HCT116 (cell line): ENCODE measurements around the gene AOPEP. TPM values are rescaled to one million over a fixed set of nuclear protein-coding genes. Genes with fewer than 3 reads are reported as not detected.

Source experiments
- ATAC-seq: fragments of 200-7000 bp; cut with Tn5 transposase; 2 replicates; pipeline ENCODE4 v1.9.1; 2020; ENCODE audit warnings: mild to moderate bottlenecking, moderate library complexity
- BruUV-seq: library from RNA; stranded (reverse); fragments of 400-500 nt; replicated peaks from 2 replicates; lab custom pipeline; 2021; lab: Mats Ljungman, UMichigan
- CTCF ChIA-PET: fragments of 300-600 bp; sonication (Branson Sonifier 250); formaldehyde crosslinking; loops from one replicate; lab custom pipeline; 2021; ENCODE audit warnings: antibody characterized with exemption; lab: Charles Lee
- POLR2A ChIA-PET: fragments of 300-600, 350-600 bp; sonication (Branson Sonifier 250); formaldehyde crosslinking; loops from one replicate; lab custom pipeline; 2021; ENCODE audit warnings: antibody characterized with exemption; lab: Charles Lee
- RAD21 ChIA-PET, 2 experiments: fragments of 300-600 bp; sonication (Branson Sonifier 250); formaldehyde crosslinking; loops; one replicate each; lab custom pipeline; 2023; ENCODE audit warnings: low total read pairs in 2 of 2; ENCODE audit not compliant: uncharacterized antibody in 2 of 2, unreplicated experiment in 2 of 2, low non-redundant PET in 1 of 2; lab: Charles Lee
- DNase-seq: peaks from one replicate; pipeline ENCODE4 v3.0.0-alpha.2; 2010; ENCODE audit warnings: low read depth, low spot score
- H2AFZ ChIP-seq: fragments of 200-600 bp; shearing (Covaris generic), sonication (generic); 2 replicates; pipeline ENCODE4 v1.6.1; 2017; ENCODE audit warnings: low read depth, mixed run types, mixed read lengths, antibody characterized with exemption, low read length; ENCODE audit not compliant: poor library complexity, severe bottlenecking
- H3K27ac ChIP-seq: 2 replicates; pipeline ENCODE4 v1.5.1; 2012; ENCODE audit warnings: low read depth, low read length
- H3K27me3 ChIP-seq: fragments of 200-600 bp; sonication (generic); 2 replicates; pipeline ENCODE4 v1.6.1; 2016; ENCODE audit warnings: mixed run types, low read length, mixed read lengths; ENCODE audit not compliant: insufficient read depth
- H3K36me3 ChIP-seq, 2 experiments: fragments of 200-500 bp in 1 of 2; fragments of 200-600 bp in 1 of 2; sonication (Bioruptor generic) in 1 of 2; sonication (generic) in 1 of 2; 2 replicates each; pipeline versions ENCODE4 v1.5.1 to v1.6.1; 2014 to 2016; ENCODE audit warnings: low read length in 2 of 2, inconsistent platforms in 1 of 2, mixed read lengths in 1 of 2, mixed run types in 1 of 2; ENCODE audit not compliant: insufficient read depth in 2 of 2, control insufficient read depth in 1 of 2
- H3K4me1 ChIP-seq, 2 experiments: fragments of 200-600 bp in 1 of 2; sonication (generic) in 1 of 2; 2 replicates each; pipeline versions ENCODE4 v1.5.1 to v1.6.1; 2012 to 2017; ENCODE audit warnings: low read length in 2 of 2, inconsistent platforms in 1 of 2, mild to moderate bottlenecking in 1 of 2, mixed read lengths in 1 of 2, mixed run types in 1 of 2, moderate library complexity in 1 of 2; ENCODE audit not compliant: insufficient read depth in 2 of 2, control insufficient read depth in 1 of 2
- H3K4me2 ChIP-seq: fragments of 200-600 bp; sonication (generic); 2 replicates; pipeline ENCODE4 v1.6.1; 2017; ENCODE audit warnings: mixed run types, low read length, mixed read lengths
- H3K4me3 ChIP-seq, 2 experiments: fragments of 200-600 bp in 1 of 2; sonication (generic) in 1 of 2; replicated peaks in 1 of 2; 2 replicates each; pipeline ENCODE4 v1.5.1; 2011 to 2016; ENCODE audit warnings: low read length in 2 of 2, control low read depth in 1 of 2, low read depth in 1 of 2, mild to moderate bottlenecking in 1 of 2, mixed read lengths in 1 of 2, mixed run types in 1 of 2
- H3K79me2 ChIP-seq: fragments of 200-600 bp; sonication (generic); 2 replicates; pipeline ENCODE4 v1.6.1; 2017; ENCODE audit warnings: mild to moderate bottlenecking, mixed run types, low read length, moderate library complexity, mixed read lengths; ENCODE audit not compliant: insufficient read depth
- H3K9ac ChIP-seq: fragments of 200-600 bp; sonication (generic); 2 replicates; pipeline ENCODE4 v1.6.1; 2016; ENCODE audit warnings: low read length, mixed read lengths
- H3K9me2 ChIP-seq: fragments of 200-600 bp; sonication (generic), shearing (Covaris generic); 2 replicates; pipeline ENCODE4 v1.6.1; 2017; ENCODE audit warnings: mixed run types, mild to moderate bottlenecking, moderate library complexity; ENCODE audit not compliant: insufficient read depth
- H3K9me3 ChIP-seq, 2 experiments: fragments of 200-500 bp in 1 of 2; fragments of 200-600 bp in 1 of 2; sonication (Bioruptor generic) in 1 of 2; sonication (generic) in 1 of 2; 2 replicates each; pipeline ENCODE4 v1.6.1; 2014 to 2017; ENCODE audit warnings: low read length in 2 of 2, mixed read lengths in 2 of 2, inconsistent platforms in 1 of 2, low read depth in 1 of 2, mild to moderate bottlenecking in 1 of 2, mixed run types in 1 of 2, moderate library complexity in 1 of 2; ENCODE audit not compliant: control insufficient read depth in 1 of 2, insufficient read depth in 1 of 2
- H4K20me1 ChIP-seq: fragments of 200-600 bp; sonication (generic), shearing (Covaris generic); 2 replicates; pipeline ENCODE4 v1.6.1; 2017; ENCODE audit warnings: mixed run types, mild to moderate bottlenecking, moderate library complexity; ENCODE audit not compliant: insufficient read depth
- CBX3 ChIP-seq: IDR thresholded peaks from 2 replicates; pipeline ENCODE4 v1.6.1; 2012; ENCODE audit warnings: low read depth
- CTCF ChIP-seq, 3 experiments: fragments of 200-600 bp in 1 of 3; sonication (generic) in 1 of 3; IDR thresholded peaks in 2 of 3; conservative IDR thresholded peaks in 1 of 3; 2 replicates each; pipeline ENCODE4 v1.5.1; 2012 to 2017; ENCODE audit warnings: low read depth in 2 of 3, low read length in 2 of 3, antibody characterized with exemption in 1 of 3, borderline replicate concordance in 1 of 3, control low read depth in 1 of 3, mild to moderate bottlenecking in 1 of 3, mixed read lengths in 1 of 3, mixed run types in 1 of 3, moderate library complexity in 1 of 3; ENCODE audit not compliant: insufficient read depth in 1 of 3
- ELF1 ChIP-seq: IDR thresholded peaks from 2 replicates; pipeline ENCODE4 v1.6.1; 2012; ENCODE audit warnings: low read depth, borderline replicate concordance
- FOSL1 ChIP-seq: IDR thresholded peaks from 2 replicates; pipeline ENCODE4 v1.6.1; 2012; ENCODE audit warnings: low read depth
- JUND ChIP-seq: IDR thresholded peaks from 2 replicates; pipeline ENCODE4 v1.6.1; 2012
- POLR2A ChIP-seq: IDR thresholded peaks from 2 replicates; pipeline ENCODE4 v1.7.0; 2011; ENCODE audit warnings: borderline replicate concordance; ENCODE audit not compliant: insufficient read depth, insufficient read length; ENCODE audit errors: extremely low read depth
- POLR2AphosphoS5 ChIP-seq: IDR thresholded peaks from 2 replicates; pipeline ENCODE4 v1.6.1; 2011; ENCODE audit warnings: mild to moderate bottlenecking, low read depth, low read length, moderate library complexity
- RAD21 ChIP-seq: IDR thresholded peaks from 2 replicates; pipeline ENCODE4 v1.6.1; 2012; ENCODE audit warnings: low read depth, mild to moderate bottlenecking
- SRF ChIP-seq: IDR thresholded peaks from 2 replicates; pipeline ENCODE4 v1.6.1; 2012; ENCODE audit warnings: low read depth
- TCF7L2 ChIP-seq: IDR thresholded peaks from 2 replicates; pipeline ENCODE4 v1.7.0; 2011; ENCODE audit warnings: borderline replicate concordance, inconsistent platforms; ENCODE audit not compliant: insufficient read depth, insufficient read length; ENCODE audit errors: extremely low read depth
- ZFX ChIP-seq: fragments of 450-650 bp; IDR thresholded peaks from 2 replicates; pipeline ENCODE4 v1.6.1; 2017
- ZNF274 ChIP-seq: fragments of 200-500 bp; sonication (Bioruptor generic); IDR thresholded peaks from 2 replicates; pipeline ENCODE4 v1.6.1; 2014; ENCODE audit warnings: mild to moderate bottlenecking, low read depth, low read length, inconsistent platforms
- intact Hi-C: fragments of 100-400 bp; cut with micrococcal nuclease; formaldehyde crosslinking; loops from 2 replicates; pipeline ENCODE4 v1.10.0; 2022
- total RNA-seq: library from RNA; stranded (reverse); gene quantifications from one replicate; pipeline ENCODE4 v1.2.1, GENCODE V29; 2021; ENCODE audit not compliant: unreplicated experiment
- TF ChIP-seq, protein P1 (sequence below): IDR thresholded peaks from 2 replicates; pipeline ENCODE4 v1.6.1; 2012

Gene AOPEP
- total RNA-seq, 1 experiment from 2014 or later, result 15.1 TPM

DNA sequence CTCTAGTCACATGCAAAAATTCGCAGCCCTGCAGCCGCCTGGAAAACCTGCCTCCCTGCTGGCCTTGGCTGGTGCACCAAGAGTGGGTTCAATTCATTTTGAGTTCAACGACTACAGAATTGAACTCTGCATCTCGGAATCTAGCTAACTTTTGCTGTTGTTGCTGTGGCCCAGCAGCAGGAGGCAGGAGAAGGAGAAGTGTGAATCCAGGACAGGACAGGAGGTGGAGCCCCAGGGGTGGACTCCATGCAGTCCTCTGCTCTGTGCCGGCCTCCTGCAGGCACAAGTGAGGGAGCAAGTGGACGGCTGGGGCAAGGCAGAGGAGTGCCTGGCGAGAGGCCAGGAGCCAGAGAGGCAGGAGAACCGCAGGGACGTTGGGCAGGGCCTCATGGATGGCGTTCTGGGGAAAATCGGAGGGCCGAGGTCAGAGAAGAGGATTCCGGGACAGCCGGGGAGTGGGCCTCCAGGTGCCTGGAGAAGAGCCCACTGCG, 376.8 kb downstream of the AOPEP start:
- no peaks in the 10 kb centered on the region for H3K9me3 ChIP-seq
- no peaks in the 10 kb centered on the region for H3K36me3 ChIP-seq
- H3K79me2 ChIP-seq, result no peaks in the 10 kb centered on the region
- ATAC-seq, result peak; percentile 80
- BruUV-seq, result no TSS peak
- no peak overlapping the region for H2AFZ ChIP-seq
- no peak for DNase-seq
- H3K9ac ChIP-seq, result no peak overlapping the region
- H3K4me2 ChIP-seq, result no peak overlapping the region
- ChIA-PET POLR2A (no interaction called here), RAD21 (no interaction called here), CTCF (interaction anchor here (1.4 to 2.1 kb wide), 2 partner anchors 19 to 24 kb away, joined by 3 to 6 read pairs; no protein-coding TSS in a partner anchor)
- TF ChIP-seq CTCF (IDR thresholded peaks at IDR 0.05 in 2 of 3, conservative IDR thresholded peaks at IDR 0.05 in 1 of 3; ENCODE audit: borderline replicate concordance in 1 of 3, insufficient read depth in 1 of 3, low read depth in 2 of 3, low read length in 2 of 3) (peak; percentile 37 to 41 (median 39); a peak in 5 of 6 replicates), ELF1 (no peak), RAD21 (peak; percentile 19; the same call in 1 of the 2 replicates)
- no peaks in the 10 kb centered on the region for H4K20me1 ChIP-seq
- intact Hi-C loops, result no loop called here
- no peaks in the 10 kb centered on the region for H3K27me3 ChIP-seq
- H3K4me1 ChIP-seq, result peaks cover 0 to 12% of the 10 kb centered on the region in 2 experiments; a peak in 2 of 4 replicates
- H3K27ac ChIP-seq, result no peak overlapping the region
- no peak overlapping the region for H3K4me3 ChIP-seq
- H3K9me2 ChIP-seq, result no peaks in the 10 kb centered on the region

DNA sequence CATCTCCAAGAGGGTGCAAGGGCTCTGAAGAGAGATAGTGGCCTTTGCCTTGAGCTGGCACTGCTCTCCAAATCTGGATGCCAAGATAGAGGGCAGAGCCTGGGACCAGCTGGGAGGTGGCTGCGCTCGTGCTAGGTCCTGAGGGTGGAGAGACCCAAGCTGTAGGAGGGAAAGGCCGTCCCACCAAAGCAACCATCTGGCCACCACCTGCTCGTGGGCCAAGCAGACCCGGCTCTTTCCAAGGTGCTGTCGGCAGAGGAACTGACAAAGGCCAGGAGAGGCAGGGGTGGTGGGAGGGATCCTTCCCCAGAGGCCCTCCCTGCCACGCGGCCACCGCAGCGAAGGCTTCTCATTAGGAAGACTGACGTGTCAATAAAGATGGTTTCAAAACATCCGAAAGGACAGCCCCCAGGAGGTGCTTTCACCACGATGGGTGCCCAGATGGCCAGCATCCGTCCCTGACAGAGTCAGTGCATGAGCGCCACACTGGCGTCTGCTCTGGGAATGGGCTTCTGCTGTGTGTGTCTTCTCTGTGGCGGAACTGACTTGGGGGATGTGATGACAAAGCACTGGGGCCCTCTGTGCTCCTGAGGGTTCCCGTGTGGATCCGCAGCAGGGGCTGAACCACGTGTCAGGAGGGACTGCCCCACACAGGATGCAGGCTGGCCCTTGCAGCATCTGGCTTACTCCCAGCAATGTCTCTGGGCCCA, 377.5 kb downstream of the AOPEP start:
- no peak overlapping the region for H3K4me2 ChIP-seq
- ChIA-PET POLR2A (no interaction called here), CTCF (interaction anchor here (2.1 kb wide), 1 partner anchor 23 kb away, joined by 6 read pairs; no protein-coding TSS in a partner anchor), RAD21 (no interaction called here)
- no peaks in the 10 kb centered on the region for H3K36me3 ChIP-seq
- no peak for ATAC-seq
- H3K9me3 ChIP-seq, result no peaks in the 10 kb centered on the region
- H2AFZ ChIP-seq, result no peak overlapping the region
- peaks cover 0 to 12% of the 10 kb centered on the region in 2 experiments; a peak in 2 of 4 replicates for H3K4me1 ChIP-seq
- H3K4me3 ChIP-seq, result no peak overlapping the region
- no peaks in the 10 kb centered on the region for H3K9me2 ChIP-seq
- TF ChIP-seq CBX3 (no peak), SRF (no peak), JUND (no peak), RAD21 (no peak), ZNF274 (no peak), CTCF (IDR thresholded peaks at IDR 0.05 in 2 of 3, conservative IDR thresholded peaks at IDR 0.05 in 1 of 3; ENCODE audit: borderline replicate concordance in 1 of 3, insufficient read depth in 1 of 3, low read depth in 2 of 3, low read length in 2 of 3) (no peak), ZFX (no peak), FOSL1 (no peak), POLR2AphosphoS5 (no peak), POLR2A (no peak), TCF7L2 (no peak)
- TF ChIP-seq, protein P1, sequence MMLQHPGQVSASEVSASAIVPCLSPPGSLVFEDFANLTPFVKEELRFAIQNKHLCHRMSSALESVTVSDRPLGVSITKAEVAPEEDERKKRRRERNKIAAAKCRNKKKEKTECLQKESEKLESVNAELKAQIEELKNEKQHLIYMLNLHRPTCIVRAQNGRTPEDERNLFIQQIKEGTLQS, result no peak
- BruUV-seq, result no TSS peak
- no peaks in the 10 kb centered on the region for H4K20me1 ChIP-seq
- H3K79me2 ChIP-seq, result no peaks in the 10 kb centered on the region
- intact Hi-C loops, result no loop called here
- no peaks in the 10 kb centered on the region for H3K27me3 ChIP-seq
- no peak for DNase-seq
- H3K27ac ChIP-seq, result no peak overlapping the region
- H3K9ac ChIP-seq, result no peak overlapping the region
